GM12891 (cell line): ENCODE measurements around the gene FSTL1.

Experiments used
- POLR2A ChIP-seq: IDR thresholded peaks from 2 replicates; pipeline ENCODE4 v1.6.1; 2011; ENCODE audit warnings: low read depth, low read length, control low read depth
- POLR2AphosphoS5 ChIP-seq: IDR thresholded peaks from 2 replicates; pipeline ENCODE4 v1.6.1; 2011; ENCODE audit warnings: low read depth, low read length, control low read depth
- POU2F2 ChIP-seq: IDR thresholded peaks from 2 replicates; pipeline ENCODE4 v1.6.1; 2011; ENCODE audit warnings: low read depth, mild to moderate bottlenecking, control low read depth, low read length, moderate library complexity

DNA sequence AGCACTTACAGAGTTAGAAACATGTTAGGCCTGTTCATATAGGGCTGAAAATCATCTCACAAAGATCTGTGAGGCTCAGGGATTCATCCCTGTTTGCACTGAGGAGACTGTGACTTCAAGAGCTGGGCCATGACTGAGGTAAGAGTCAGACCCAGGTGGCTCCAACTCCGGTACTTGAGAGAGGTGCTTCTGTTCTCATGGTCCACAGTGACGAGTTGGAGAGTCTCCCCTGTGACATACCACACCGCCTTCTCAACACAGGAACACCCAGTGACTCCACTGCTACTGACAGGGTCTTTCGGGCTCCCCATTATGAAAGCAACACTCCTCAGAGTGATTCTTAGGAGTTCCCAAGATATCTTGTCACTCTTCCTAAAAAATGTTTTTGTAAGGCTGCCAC lies 27.4 kb downstream of the FSTL1 start:
- no peak for TF ChIP-seq POU2F2
- TF ChIP-seq POLR2A = no peak
- TF ChIP-seq POLR2AphosphoS5 = no peak
